ENCODE data around the gene AMOTL1.
"Not testable (repeated sequence)": the region's sequence is repeated elsewhere in the genome, so short reads cannot be mapped to it uniquely, and the experiment has no call there.

Gene AMOTL1

DNA sequence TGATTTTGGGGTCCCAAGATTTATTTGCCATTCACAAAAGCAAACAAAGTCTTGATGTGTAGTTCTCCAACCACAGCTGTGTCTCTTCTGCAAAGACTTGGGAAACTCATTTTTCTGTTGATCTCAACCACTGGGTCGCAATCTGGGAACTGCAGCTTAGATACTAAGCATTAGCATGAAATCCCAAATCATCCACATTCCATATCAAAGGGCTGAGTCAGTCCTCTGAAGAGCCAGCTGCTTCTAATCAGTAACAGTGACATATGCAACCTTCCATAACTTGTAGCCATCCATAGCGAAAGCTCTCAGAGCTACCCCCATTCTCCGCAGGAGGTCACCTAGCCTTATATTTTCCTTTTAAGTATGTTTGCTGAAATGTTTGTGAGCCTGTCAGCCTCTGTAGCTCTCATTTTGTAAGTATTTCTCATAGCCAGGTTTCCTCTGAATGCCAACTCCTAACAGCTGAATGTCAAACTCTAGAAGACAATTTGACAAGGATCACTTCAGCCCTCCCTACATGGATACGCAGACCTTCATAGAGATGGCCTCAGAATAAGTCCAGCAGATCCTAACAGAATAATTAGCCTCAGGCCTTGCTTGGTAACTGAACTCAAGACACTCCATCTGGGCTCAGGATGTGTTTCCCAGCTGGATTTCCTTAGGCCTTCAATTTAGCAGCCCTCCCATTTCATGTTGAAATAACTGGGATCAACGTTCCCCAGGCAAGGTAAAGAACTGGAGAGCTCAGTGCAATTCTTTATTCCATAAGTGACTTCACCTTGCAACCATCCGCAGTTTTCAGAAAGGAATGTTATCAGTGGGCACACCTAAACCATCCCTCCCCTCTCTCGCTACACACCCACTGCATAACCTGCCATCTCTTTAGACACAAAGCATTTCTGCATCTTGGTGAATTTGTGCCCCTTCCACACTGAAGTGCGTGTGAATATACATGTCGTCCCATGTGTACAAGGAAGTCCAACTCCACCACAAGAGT is 44.9 kb downstream of the AMOTL1 start:
- FAIRE-seq; DNase-seq (ENCODE audit: extremely low spot score, insufficient read length, low read depth): not testable (repeated sequence)

GRCh38 chr11:94814272-94814976 is 46.3 kb downstream of the AMOTL1 start:
- DNase-seq (ENCODE audit: extremely low spot score, insufficient read length, low read depth) (no peak), FAIRE-seq (no peak)

DNA sequence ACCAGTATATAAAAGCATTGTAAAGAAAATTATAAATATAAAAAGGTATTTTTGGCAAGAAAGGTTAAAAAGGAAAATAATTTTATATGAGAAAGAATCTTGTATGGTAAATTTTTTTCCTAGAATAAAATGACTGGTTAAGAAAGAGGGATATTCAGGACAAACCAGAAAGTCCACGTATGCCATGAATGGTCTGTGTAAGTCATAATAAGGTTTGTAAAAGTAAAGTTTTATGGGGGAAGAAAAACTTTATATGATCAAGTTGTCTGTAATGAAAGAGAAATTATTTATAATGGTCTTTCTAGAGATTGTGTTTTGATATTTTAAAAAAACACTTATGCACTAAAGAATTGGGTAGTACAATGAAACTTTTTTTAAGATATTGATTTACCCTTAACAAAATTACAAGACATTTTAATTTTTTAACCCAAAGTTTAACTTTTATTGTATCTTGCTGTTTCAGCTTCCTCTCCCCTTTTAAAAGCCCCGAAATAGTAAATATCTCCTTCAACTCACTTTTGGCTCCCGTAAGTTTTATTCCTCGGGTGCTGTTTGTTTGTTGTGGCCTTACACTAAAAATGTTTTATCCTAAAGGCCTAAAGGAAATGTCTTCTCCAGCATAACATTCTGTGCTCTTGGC is 47.7 kb downstream of the AMOTL1 start:
- FAIRE-seq, result no peak
- no peak for DNase-seq (ENCODE audit: extremely low spot score, insufficient read length, low read depth)

- FAIRE-seq, result no peak
- no peak for DNase-seq (ENCODE audit: extremely low spot score, insufficient read length, low read depth)
Measured at GRCh38 chr11:94820480-94820879, 52.3 kb downstream of the AMOTL1 start.

DNA sequence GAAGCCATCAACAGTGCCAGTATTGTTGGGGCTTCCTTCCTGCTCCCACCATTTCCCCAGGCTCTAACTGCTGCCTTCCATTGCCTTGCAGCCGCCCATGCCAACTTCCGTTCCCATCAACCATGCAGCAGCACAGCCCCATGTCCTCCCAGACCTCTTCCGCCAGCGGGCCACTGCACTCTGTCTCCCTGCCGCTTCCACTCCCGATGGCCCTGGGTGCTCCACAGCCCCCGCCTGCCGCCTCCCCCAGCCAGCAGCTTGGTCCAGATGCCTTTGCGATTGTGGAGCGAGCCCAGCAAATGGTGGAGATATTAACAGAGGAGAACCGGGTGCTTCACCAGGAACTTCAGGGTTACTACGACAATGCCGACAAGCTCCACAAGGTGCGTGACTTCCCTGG is 53.3 kb downstream of the AMOTL1 start:
- DNase-seq (ENCODE audit: extremely low spot score, insufficient read length, low read depth), result no peak
- no peak for FAIRE-seq

- DNase-seq (ENCODE audit: extremely low spot score, insufficient read length, low read depth) (no peak), FAIRE-seq (no peak)
Measured at GRCh38 chr11:94822080-94822479, 53.9 kb downstream of the AMOTL1 start.

DNA sequence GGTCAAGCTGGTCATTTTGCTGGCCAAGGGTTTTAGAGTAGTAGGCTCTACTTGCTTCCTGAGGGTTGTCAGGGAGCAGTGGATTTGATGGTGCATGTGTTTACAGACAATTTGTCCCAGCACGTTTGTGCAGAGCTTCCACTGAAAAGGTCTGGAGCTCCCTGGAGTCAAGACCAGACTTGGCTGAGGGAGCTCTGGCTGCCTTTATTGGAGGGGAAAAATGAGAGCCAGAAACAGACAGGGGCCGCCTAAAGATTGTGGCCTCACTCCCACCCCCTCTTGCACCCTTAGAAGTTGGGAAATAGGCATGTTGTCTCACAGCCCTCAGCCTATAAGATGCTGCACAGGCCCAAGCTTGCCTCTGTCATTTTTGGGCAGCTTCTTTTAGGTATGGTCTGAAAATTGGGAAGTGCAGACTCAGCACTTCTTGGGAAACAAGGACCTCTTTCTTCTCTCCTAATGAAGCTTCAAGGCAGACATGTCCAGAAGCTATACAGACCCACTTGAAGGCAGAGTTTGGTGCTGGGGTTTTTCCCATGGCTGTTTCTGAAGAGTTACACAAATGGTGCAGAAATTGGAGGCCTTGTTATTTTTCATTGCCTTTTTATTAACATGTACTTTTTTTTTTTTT is 55.1 kb downstream of the AMOTL1 start:
- FAIRE-seq (no peak), DNase-seq (ENCODE audit: extremely low spot score, insufficient read length, low read depth) (no peak)

- FAIRE-seq (no peak), DNase-seq (ENCODE audit: extremely low spot score, insufficient read length, low read depth) (no peak)
Measured at GRCh38 chr11:94825031-94825430, 56.9 kb downstream of the AMOTL1 start.

- DNase-seq (ENCODE audit: extremely low spot score, insufficient read length, low read depth), result no peak
- FAIRE-seq, result no peak
Measured at GRCh38 chr11:94825481-94825880, 57.3 kb downstream of the AMOTL1 start.

DNA sequence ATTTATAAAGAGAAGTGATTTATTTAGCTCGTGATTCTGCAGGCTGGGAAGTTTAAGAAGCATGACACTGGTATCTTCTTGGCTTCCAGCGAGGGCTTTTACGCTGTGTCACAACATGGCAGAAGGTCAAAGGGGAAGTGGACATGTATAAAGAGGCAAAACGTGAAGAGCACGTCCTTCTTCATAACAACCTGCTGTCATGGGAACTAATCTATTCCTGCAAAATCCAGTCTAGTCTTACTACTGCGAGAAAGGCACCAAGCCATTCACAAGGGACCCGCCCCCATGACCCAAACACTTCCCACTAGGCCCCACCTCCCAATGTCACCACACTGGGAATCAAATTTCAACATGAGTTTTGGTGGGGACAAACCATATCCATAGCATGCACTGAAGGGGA is 58.3 kb downstream of the AMOTL1 start:
- DNase-seq (ENCODE audit: extremely low spot score, insufficient read length, low read depth) (no peak), FAIRE-seq (no peak)

DNA sequence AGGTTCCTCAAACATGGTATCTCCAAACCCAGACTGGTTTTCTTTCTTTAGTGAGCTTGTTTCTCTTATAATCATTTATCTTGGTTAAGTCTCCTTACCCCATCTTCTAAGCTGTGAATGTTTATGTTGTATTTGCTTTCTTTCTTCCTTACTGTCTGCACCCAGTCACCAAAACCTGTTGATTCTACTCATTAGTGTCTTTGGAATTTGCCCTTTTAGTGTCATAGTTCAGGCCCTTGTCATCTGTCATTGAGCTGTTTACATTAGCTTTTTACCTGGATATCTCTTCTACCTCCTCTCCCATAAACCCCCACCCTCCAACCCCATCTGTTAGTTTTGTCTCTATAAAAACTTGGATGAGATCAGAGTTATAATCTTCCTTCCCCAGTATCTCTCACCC is 59.9 kb downstream of the AMOTL1 start:
- FAIRE-seq (no peak), DNase-seq (ENCODE audit: extremely low spot score, insufficient read length, low read depth) (no peak)

- no peak for FAIRE-seq
- no peak for DNase-seq (ENCODE audit: extremely low spot score, insufficient read length, low read depth)
Measured at GRCh38 chr11:94830722-94831510, 62.8 kb downstream of the AMOTL1 start.

DNA sequence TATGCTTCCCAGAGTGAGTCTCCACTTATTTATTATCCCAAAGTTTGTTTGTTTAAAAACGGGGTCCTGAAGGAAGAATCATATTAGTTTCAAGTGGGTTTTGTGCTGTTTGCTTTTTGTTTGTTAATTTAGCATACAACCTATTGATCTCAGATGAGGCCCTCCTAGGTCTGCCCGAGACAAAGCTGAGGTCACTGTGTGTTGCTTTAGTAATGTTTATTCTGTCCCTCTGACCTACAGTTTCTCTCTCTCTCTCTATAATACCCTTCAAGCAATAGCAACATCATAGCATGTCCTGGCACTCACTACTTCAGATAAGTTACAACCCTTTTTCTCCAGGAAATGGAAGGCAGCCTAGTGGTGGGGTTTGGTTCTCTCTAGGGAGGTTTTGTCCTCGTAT is 63.4 kb downstream of the AMOTL1 start:
- FAIRE-seq, result no peak
- DNase-seq (ENCODE audit: extremely low spot score, insufficient read length, low read depth), result no peak

- DNase-seq (ENCODE audit: extremely low spot score, insufficient read length, low read depth) (no peak), FAIRE-seq (no peak)
Measured at GRCh38 chr11:94832604-94833235, 64.6 kb downstream of the AMOTL1 start.

DNA sequence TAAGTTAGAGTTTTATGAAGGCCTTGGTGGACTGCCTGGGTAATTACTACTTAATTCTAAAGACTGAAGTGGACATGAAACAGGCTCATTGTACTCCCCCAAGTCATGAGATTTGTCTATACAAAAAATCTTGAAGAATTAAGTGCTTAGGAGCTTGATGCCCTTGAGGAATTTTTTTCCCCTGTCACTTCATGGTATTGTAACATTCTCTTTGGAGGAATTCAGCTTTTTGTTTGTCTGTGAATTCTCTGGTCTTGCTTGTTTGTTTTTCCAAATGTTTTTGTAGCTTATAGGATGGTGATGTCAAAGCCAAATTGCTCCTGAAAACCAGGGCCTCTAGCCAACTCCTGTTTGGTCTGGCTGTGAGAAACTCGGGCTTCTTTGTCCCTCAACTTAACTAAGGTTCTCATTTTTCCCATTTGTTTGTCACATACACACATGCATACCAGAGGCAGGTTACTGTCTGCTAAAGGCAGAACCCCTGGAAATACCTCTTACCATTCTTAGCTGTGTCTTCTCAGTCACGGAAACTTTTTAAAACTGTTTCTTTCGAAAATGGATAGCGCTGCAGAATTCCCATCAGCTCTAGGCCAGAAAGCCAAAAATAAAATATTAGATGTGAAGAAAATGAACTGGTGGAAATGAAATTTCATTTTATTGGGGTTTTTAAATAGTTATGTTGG is 66.9 kb downstream of the AMOTL1 start:
- no peak for DNase-seq (ENCODE audit: extremely low spot score, insufficient read length, low read depth)
- FAIRE-seq, result no peak

DNA sequence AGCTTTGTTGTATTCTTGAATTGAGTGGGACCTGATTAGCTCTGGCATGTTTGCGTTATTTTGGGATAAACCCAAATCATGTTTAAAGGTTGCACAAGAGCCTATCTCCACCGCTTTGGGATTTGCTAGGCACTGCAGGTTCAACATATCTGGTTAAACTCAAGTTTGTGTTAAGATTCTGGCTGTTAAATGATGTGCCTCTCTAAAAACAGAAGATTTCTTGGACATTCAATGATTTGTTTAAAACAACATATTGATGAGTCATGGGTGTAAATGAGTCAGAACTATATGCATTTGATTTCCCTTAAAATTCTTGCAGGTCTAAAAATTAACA is 67.4 kb downstream of the AMOTL1 start:
- no peak for DNase-seq (ENCODE audit: extremely low spot score, insufficient read length, low read depth)
- no peak for FAIRE-seq

GRCh38 chr11:94837317-94837716 is 69.2 kb downstream of the AMOTL1 start:
- no peak for DNase-seq (ENCODE audit: extremely low spot score, insufficient read length, low read depth)
- FAIRE-seq, result no peak

GRCh38 chr11:94838027-94838731 is 70.0 kb downstream of the AMOTL1 start:
- no peak for DNase-seq (ENCODE audit: extremely low spot score, insufficient read length, low read depth)
- no peak for FAIRE-seq

Measured in GM18507 (cell line).